Common myeloid progenitor, CD34-positive (primary cell): Measurements from ENCODE around the gene FRMD4A.

Experiments used
- CTCF ChIA-PET: fragments of 350-600 bp; sonication (Branson Sonifier 250); formaldehyde crosslinking; loops from one replicate; lab custom pipeline; 2021; ENCODE audit warnings: antibody characterized with exemption; lab: Charles Lee
- POLR2A ChIA-PET: fragments of 350-600 bp; sonication (Branson Sonifier 250); formaldehyde crosslinking; loops from one replicate; lab custom pipeline; 2021; ENCODE audit warnings: antibody characterized with exemption; lab: Charles Lee
- DNase-seq, 3 donors: peaks; one replicate each; pipeline versions ENCODE4 v3.0.0 to v3.0.0-alpha.2; 2013
- H3K27ac ChIP-seq, 2 experiments: 1 replicate in 1 of 2; 2 replicates in 1 of 2; pipeline ENCODE4 v1.7.0; 2013; ENCODE audit warnings: inconsistent platforms in 2 of 2, low read length in 2 of 2, mild to moderate bottlenecking in 2 of 2, low read depth in 1 of 2, moderate library complexity in 1 of 2; ENCODE audit not compliant: severe bottlenecking in 2 of 2, insufficient read depth in 1 of 2, poor library complexity in 1 of 2
- H3K27me3 ChIP-seq, 5 experiments: replicated peaks in 2 of 5; 1 replicate in 3 of 5; 2 replicates in 2 of 5; pipeline versions ENCODE4 v1.6.1 to v1.7.0; 2013; ENCODE audit warnings: low read length in 4 of 5, mild to moderate bottlenecking in 2 of 5, moderate library complexity in 2 of 5, inconsistent platforms in 1 of 5; ENCODE audit not compliant: insufficient read depth in 5 of 5, control insufficient read depth in 4 of 5
- H3K36me3 ChIP-seq, 4 experiments: 1 replicate in 2 of 4; 2 replicates in 2 of 4; pipeline versions ENCODE4 v1.6.1 to v1.7.0; 2013; ENCODE audit warnings: low read length in 3 of 4, control low read depth in 1 of 4, mild to moderate bottlenecking in 1 of 4; ENCODE audit not compliant: control insufficient read depth in 4 of 4, insufficient read depth in 4 of 4
- H3K4me1 ChIP-seq, 4 experiments: 1 replicate in 3 of 4; 2 replicates in 1 of 4; pipeline versions ENCODE4 v1.6.1 to v1.7.1; 2013; ENCODE audit warnings: low read length in 3 of 4, mild to moderate bottlenecking in 3 of 4, control low read depth in 1 of 4, inconsistent platforms in 1 of 4, moderate library complexity in 1 of 4; ENCODE audit not compliant: control insufficient read depth in 4 of 4, insufficient read depth in 4 of 4; ENCODE audit errors: control extremely low read depth in 1 of 4
- H3K4me3 ChIP-seq, 7 experiments: 1 replicate in 4 of 7; 2 replicates in 3 of 7; pipeline versions ENCODE4 v1.5.1 to v1.7.0; 2013; ENCODE audit warnings: mild to moderate bottlenecking in 7 of 7, low read length in 6 of 7, moderate library complexity in 6 of 7, inconsistent platforms in 2 of 7, low read depth in 2 of 7, control low read depth in 1 of 7; ENCODE audit not compliant: insufficient read depth in 4 of 7, control insufficient read depth in 1 of 7; ENCODE audit errors: extremely low read depth in 1 of 7
- H3K9me3 ChIP-seq, 5 experiments: 1 replicate in 4 of 5; 2 replicates in 1 of 5; pipeline versions ENCODE4 v1.6.1 to v1.7.1; 2013; ENCODE audit warnings: low read length in 4 of 5, mild to moderate bottlenecking in 2 of 5, inconsistent platforms in 1 of 5, low read depth in 1 of 5, moderate library complexity in 1 of 5; ENCODE audit not compliant: control insufficient read depth in 4 of 5, insufficient read depth in 2 of 5; ENCODE audit errors: control extremely low read depth in 1 of 5
- WGBS: methylation state at CpG from one replicate; pipeline ENCODE4 v1.1.5; 2013; ENCODE audit not compliant: insufficient coverage; 5-methylcytosine and 5-hydroxymethylcytosine counted together

FRMD4A gene

DNA sequence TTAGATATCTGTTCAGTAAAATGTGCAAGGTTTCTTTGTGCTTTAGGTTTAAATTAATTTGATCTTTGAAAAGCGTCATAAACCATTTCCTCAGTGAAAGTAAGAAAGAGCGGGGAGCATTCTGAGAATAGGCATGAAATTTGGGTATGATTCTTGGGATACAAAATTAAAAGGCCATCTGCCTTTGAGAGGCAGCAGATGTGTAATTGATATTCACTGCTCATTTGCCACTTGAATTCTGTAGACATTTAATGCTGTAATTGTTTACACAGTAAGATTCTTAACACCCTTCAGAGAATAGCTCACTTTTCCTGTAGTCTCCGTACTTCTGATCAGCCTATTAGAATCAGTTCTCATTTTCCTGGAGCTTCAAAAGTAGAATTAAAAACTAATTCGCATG is 18.7 kb downstream of the FRMD4A start:
- H3K27me3 ChIP-seq, result peaks cover 0 to 11% (median 0%) of the 10 kb centered on the region in 5 experiments
- no peak overlapping the region for H3K27ac ChIP-seq
- CTCF ChIA-PET, result no interaction called here
- POLR2A ChIA-PET, result no interaction called here
- WGBS, result 100% methylated on average over 1 of the region's 4 CpGs
- H3K36me3 ChIP-seq, result no peaks in the 10 kb centered on the region
- peaks cover 0 to 3% (median 0%) of the 10 kb centered on the region in 4 experiments for H3K4me1 ChIP-seq
- no peak for DNase-seq
- no peaks in the 10 kb centered on the region for H3K9me3 ChIP-seq
- H3K4me3 ChIP-seq, result no peak overlapping the region

DNA sequence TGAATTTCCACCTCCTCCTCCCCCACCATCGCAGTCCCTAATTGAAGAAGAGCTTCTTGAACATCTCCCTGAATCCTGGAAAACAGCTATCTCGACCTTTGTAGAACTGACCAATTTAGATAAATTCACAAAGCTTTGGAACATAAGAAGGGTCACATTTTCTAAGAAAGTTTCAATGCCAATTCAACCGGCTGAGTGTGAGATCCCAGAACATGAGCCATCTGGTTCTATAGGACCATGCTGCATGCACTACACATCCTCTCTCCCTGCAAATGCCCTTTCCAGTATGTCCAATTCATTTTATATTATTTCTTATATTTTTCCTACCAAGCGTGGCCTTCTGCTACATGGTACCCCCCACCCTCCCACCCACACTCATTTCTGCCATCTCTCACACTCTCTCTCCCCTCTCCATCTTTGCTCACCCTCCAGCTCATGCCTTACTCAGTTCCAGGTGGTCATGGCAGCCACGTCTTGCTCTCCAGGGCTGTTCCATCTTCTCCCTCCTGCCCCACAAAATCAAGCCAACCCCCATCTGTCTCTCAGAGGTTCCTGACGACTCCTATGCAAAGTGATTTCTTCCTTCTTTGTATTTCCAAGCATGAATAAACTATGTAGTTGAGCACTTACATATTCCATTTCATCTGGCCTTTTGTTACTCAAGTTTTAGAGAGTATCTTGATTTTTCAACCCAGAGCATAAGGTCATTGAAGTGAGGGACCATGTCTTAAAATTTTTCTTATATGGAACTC is 19.3 kb downstream of the FRMD4A start:
- WGBS, result 87% methylated on average over 5 of the region's 6 CpGs
- Histone ChIP-seq H3K4me3 (no peak overlapping the region), H3K27me3 (peaks cover 0 to 11% (median 0%) of the 10 kb centered on the region in 5 experiments), H3K27ac (no peak overlapping the region), H3K36me3 (no peaks in the 10 kb centered on the region), H3K9me3 (no peaks in the 10 kb centered on the region), H3K4me1 (peaks cover 0 to 3% (median 1%) of the 10 kb centered on the region in 4 experiments)
- DNase-seq, result no peak
- POLR2A ChIA-PET, result no interaction called here
- CTCF ChIA-PET, result no interaction called here

DNA sequence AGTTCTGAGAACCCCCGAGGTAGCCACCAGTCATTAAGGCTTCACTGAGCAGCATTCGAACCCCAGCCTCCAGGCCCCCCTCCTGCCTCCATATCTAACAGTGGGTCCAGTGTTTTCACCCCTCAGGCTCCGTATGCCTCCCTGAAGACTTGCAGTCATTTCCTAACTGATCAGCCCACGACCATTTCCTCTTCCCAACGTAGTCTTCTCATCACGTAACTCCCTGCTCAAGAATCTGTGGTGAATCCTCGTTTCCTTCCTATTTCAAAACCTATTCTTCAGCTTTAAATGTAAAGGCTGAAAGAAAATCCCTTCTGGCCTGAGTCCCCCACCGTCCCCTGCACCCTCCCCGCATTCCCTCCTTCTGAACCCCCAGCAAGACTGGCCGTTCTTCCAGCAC is 21.1 kb downstream of the FRMD4A start:
- H3K4me1 ChIP-seq, result peaks cover 0 to 6% (median 2%) of the 10 kb centered on the region in 4 experiments
- no peak overlapping the region for H3K27ac ChIP-seq
- no peaks in the 10 kb centered on the region for H3K9me3 ChIP-seq
- no peak for DNase-seq
- ChIA-PET CTCF (no interaction called here), POLR2A (no interaction called here)
- 52% methylated on average over 10 of the region's 10 CpGs for WGBS
- H3K4me3 ChIP-seq, result no peak overlapping the region
- peaks cover 0 to 5% (median 0%) of the 10 kb centered on the region in 5 experiments for H3K27me3 ChIP-seq
- H3K36me3 ChIP-seq, result no peaks in the 10 kb centered on the region

DNA sequence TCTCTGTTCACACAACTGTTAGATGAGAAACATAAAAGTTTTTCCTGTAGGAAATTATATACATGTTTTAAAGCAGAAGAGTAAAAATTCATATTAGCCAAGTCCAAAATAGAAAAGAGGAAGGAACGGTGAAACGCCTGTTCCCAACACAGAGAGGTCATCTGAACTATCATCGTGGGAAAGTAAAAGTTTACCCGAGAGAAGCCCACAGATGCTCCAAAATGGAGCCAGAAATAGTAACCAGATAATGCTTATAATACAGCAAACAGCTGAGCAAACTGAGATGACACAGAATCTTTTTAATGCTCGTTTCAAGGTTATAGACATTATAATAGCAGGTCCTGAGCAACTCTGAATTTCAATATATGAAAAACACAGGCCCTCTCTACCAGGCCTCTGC is 24.5 kb downstream of the FRMD4A start:
- DNase-seq, result peak in 2 of 3 donors; percentile 5 to 8
- CTCF ChIA-PET, result no interaction called here
- peaks cover 0 to 6% (median 2%) of the 10 kb centered on the region in 4 experiments for H3K4me1 ChIP-seq
- 0% methylated on average over 3 of the region's 5 CpGs for WGBS
- POLR2A ChIA-PET, result no interaction called here
- no peaks in the 10 kb centered on the region for H3K36me3 ChIP-seq
- peaks cover 0 to 2% (median 0%) of the 10 kb centered on the region in 5 experiments for H3K27me3 ChIP-seq
- no peaks in the 10 kb centered on the region for H3K9me3 ChIP-seq
- no peak overlapping the region for H3K4me3 ChIP-seq
- peak overlapping the region in 1 of 2 experiments; percentile 11 for H3K27ac ChIP-seq

DNA sequence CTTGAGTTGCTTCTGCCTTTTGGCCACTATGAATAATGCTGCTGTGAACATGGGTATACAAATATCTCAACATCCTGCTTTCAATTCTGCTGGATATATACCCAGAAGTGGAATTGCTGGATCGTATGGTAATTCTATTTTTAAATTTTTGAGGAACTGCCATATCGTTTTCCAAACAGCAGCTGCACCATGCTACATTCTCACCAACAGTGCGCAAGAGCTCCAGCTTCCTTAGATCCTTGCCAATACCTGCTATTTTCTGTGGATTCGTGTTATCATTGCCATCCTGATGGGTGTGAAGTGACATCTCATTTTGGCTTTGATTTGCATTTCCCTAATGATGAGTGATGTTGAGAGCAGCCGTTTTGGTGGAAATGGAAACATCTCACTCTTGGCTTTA is 26.7 kb downstream of the FRMD4A start:
- Histone ChIP-seq H3K27me3 (peaks cover 0 to 2% (median 0%) of the 10 kb centered on the region in 5 experiments), H3K9me3 (no peaks in the 10 kb centered on the region), H3K4me3 (no peak overlapping the region), H3K27ac (no peak overlapping the region), H3K36me3 (no peaks in the 10 kb centered on the region), H3K4me1 (peaks cover 0 to 4% (median 2%) of the 10 kb centered on the region in 4 experiments)
- 89% methylated on average over 3 of the region's 5 CpGs for WGBS
- POLR2A ChIA-PET, result no interaction called here
- DNase-seq, result no peak
- CTCF ChIA-PET, result no interaction called here

DNA sequence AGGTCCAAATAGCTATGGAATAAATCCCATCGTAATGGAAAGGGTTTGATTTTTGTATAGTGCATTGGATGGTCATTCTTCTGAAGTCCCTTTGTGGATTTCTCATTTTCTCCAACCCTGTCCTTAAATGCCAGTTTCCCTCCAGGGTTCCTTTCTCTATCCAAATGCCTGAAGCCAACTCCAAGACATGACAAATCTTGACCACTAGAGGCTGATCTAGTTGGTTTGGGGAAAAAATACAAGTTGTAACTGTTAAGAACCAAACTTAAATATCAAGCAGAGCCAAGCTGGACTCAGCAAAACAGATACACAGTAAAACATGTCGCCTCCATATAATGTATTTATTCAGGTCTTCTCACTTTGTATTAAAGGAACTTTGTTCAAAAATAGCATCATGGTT is 28.7 kb downstream of the FRMD4A start:
- no CpG with 5 or more reads among the region's 2 CpGs for WGBS
- no peak overlapping the region for H3K27ac ChIP-seq
- peaks cover 0 to 2% (median 0%) of the 10 kb centered on the region in 5 experiments for H3K27me3 ChIP-seq
- peaks cover 0 to 4% (median 2%) of the 10 kb centered on the region in 4 experiments for H3K4me1 ChIP-seq
- ChIA-PET POLR2A (no interaction called here), CTCF (interaction anchor here (1.3 kb wide), 1 partner anchor 18 kb away, joined by 3 read pairs; no protein-coding TSS in a partner anchor)
- H3K4me3 ChIP-seq, result no peak overlapping the region
- DNase-seq, result no peak
- H3K9me3 ChIP-seq, result no peaks in the 10 kb centered on the region
- no peaks in the 10 kb centered on the region for H3K36me3 ChIP-seq

DNA sequence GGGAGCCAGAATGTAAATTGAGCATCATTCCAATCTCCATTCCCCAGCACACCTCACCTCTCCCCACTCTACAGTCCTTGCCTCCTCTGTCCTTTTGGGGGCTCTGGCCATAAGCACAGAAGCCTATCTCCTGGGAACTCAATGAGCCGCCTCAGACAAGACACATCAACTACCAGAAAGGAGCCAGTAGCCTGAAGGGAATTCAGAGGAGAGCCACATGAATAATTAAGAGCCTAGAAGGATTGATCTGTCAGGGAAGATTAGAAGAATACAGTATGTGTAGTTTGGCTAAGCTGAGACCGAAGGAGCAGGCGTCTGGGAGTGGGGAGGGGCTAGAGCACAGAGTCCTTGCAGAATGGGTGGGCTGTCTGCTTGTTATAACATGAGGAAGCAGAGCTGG is 31.2 kb downstream of the FRMD4A start:
- no peak overlapping the region for H3K4me3 ChIP-seq
- CTCF ChIA-PET, result no interaction called here
- H3K9me3 ChIP-seq, result no peaks in the 10 kb centered on the region
- H3K27me3 ChIP-seq, result peaks cover 0 to 4% (median 0%) of the 10 kb centered on the region in 5 experiments
- H3K36me3 ChIP-seq, result no peaks in the 10 kb centered on the region
- POLR2A ChIA-PET, result no interaction called here
- WGBS, result 100% methylated on average over 3 of the region's 3 CpGs
- no peaks in the 10 kb centered on the region for H3K4me1 ChIP-seq
- no peak for DNase-seq
- H3K27ac ChIP-seq, result no peak overlapping the region
